Endothelial cell of umbilical vein (primary cell): ENCODE data around the gene MIX23. TPM values are rescaled to one million over a fixed set of nuclear protein-coding genes. Genes with fewer than 3 reads are reported as not detected.

Source experiments
- BruUV-seq: library from RNA; stranded (reverse); fragments of 400-500 nt; replicated peaks from 2 replicates; lab custom pipeline; 2021; lab: Mats Ljungman, UMichigan
- CTCF ChIA-PET: fragments of 300-600, 350-600 bp; sonication (Branson Sonifier 250); formaldehyde crosslinking; loops from one replicate; lab custom pipeline; 2021; ENCODE audit warnings: antibody characterized with exemption, inconsistent platforms; lab: Charles Lee
- POLR2A ChIA-PET: fragments of 300-600, 350-600 bp; sonication (Branson Sonifier 250); formaldehyde crosslinking; loops from one replicate; lab custom pipeline; 2021; ENCODE audit warnings: antibody characterized with exemption, inconsistent platforms; lab: Charles Lee
- DNase-seq: peaks from one replicate; pipeline ENCODE4 v3.0.0-alpha.2; 2011; ENCODE audit warnings: low read depth, low spot score
- FAIRE-seq: peaks from 2 replicates; lab custom pipeline; 2011; peaks lifted over from hg19 to GRCh38; lab: Jason Lieb, UNC
- H2AFZ ChIP-seq: 2 replicates; pipeline ENCODE4 v1.6.0; 2012; ENCODE audit warnings: low read depth, low read length, control low read depth, inconsistent platforms
- H3K27ac ChIP-seq: 2 replicates; pipeline ENCODE4 v1.5.1; 2011; ENCODE audit warnings: low read depth, mild to moderate bottlenecking, control low read depth, low read length, moderate library complexity; ENCODE audit not compliant: insufficient read depth
- H3K27me3 ChIP-seq, 2 experiments: 2 replicates each; pipeline versions ENCODE4 v1.6.0 to v1.6.1; 2011; ENCODE audit warnings: low read length in 2 of 2, mixed read lengths in 1 of 2; ENCODE audit not compliant: control insufficient read depth in 2 of 2, insufficient read depth in 2 of 2
- H3K36me3 ChIP-seq, 2 experiments: 2 replicates in 1 of 2; 3 replicates in 1 of 2; pipeline ENCODE4 v1.5.1; 2011; ENCODE audit warnings: low read length in 2 of 2, mild to moderate bottlenecking in 1 of 2, moderate library complexity in 1 of 2; ENCODE audit not compliant: control insufficient read depth in 2 of 2, insufficient read depth in 2 of 2; ENCODE audit errors: extremely low read depth in 1 of 2
- H3K4me1 ChIP-seq: 3 replicates; pipeline ENCODE4 v1.5.1; 2011; ENCODE audit warnings: mild to moderate bottlenecking, low read length; ENCODE audit not compliant: control insufficient read depth, insufficient read depth; ENCODE audit errors: extremely low read depth
- H3K4me2 ChIP-seq: 2 replicates; pipeline ENCODE4 v1.6.1; 2011; ENCODE audit warnings: low read length, control low read depth, mixed read lengths; ENCODE audit not compliant: insufficient read depth
- H3K4me3 ChIP-seq, 3 experiments: fragments of 200-600 bp in 1 of 3; sonication (generic), shearing (Covaris generic) in 1 of 3; replicated peaks in 1 of 3; 2 replicates each; pipeline ENCODE4 v1.5.1; 2011 to 2016; ENCODE audit warnings: control low read depth in 3 of 3, low read length in 3 of 3, mild to moderate bottlenecking in 2 of 3, inconsistent platforms in 1 of 3, low read depth in 1 of 3, moderate library complexity in 1 of 3; ENCODE audit not compliant: insufficient read depth in 1 of 3
- H3K79me2 ChIP-seq: 2 replicates; pipeline ENCODE4 v1.6.0; 2012; ENCODE audit warnings: low read length, inconsistent platforms; ENCODE audit not compliant: control insufficient read depth, insufficient read depth
- H3K9ac ChIP-seq: replicated peaks from 2 replicates; pipeline ENCODE3; 2011; ENCODE audit warnings: low read length, control low read depth; ENCODE audit not compliant: insufficient read depth; ENCODE audit errors: extremely low read depth
- H3K9me1 ChIP-seq: replicated peaks from 3 replicates; pipeline ENCODE4 v1.6.0; 2011; ENCODE audit warnings: mild to moderate bottlenecking, low read length; ENCODE audit not compliant: control insufficient read depth, insufficient read depth; ENCODE audit errors: extremely low read depth
- H3K9me3 ChIP-seq: replicated peaks from 2 replicates; pipeline ENCODE4 v1.5.1; 2012; ENCODE audit warnings: low read length, inconsistent platforms; ENCODE audit not compliant: control insufficient read depth, insufficient read depth
- H4K20me1 ChIP-seq: replicated peaks from 2 replicates; pipeline ENCODE3; 2011; ENCODE audit warnings: mild to moderate bottlenecking, low read length; ENCODE audit not compliant: control insufficient read depth, insufficient read depth; ENCODE audit errors: extremely low read depth
- CTCF ChIP-seq, 2 donors: IDR thresholded peaks; 1 replicate in 1 of 2; 2 replicates in 1 of 2; pipeline ENCODE4 v1.5.1; 2011; ENCODE audit warnings: low read length in 2 of 2, mild to moderate bottlenecking in 2 of 2, moderate library complexity in 2 of 2, control low read depth in 1 of 2, inconsistent platforms in 1 of 2, low read depth in 1 of 2; ENCODE audit not compliant: insufficient read depth in 1 of 2; ENCODE audit errors: extremely low read depth in 1 of 2
- EZH2 ChIP-seq: IDR thresholded peaks from 2 replicates; pipeline ENCODE4 v1.6.1; 2012; ENCODE audit warnings: borderline replicate concordance, low read depth, mild to moderate bottlenecking, moderate library complexity, low read length, inconsistent platforms; ENCODE audit not compliant: severe bottlenecking
- FOS ChIP-seq: IDR thresholded peaks from 2 replicates; pipeline ENCODE4 v1.6.1; 2011; ENCODE audit warnings: mild to moderate bottlenecking, low read length, moderate library complexity, borderline replicate concordance; ENCODE audit not compliant: insufficient read depth
- GATA2 ChIP-seq: IDR thresholded peaks from 2 replicates; pipeline ENCODE4 v1.7.0; 2011; ENCODE audit warnings: low read depth, mild to moderate bottlenecking, moderate library complexity, mixed read lengths, low read length; ENCODE audit not compliant: insufficient read length, insufficient read depth
- JUN ChIP-seq: IDR thresholded peaks from 2 replicates; pipeline ENCODE4 v1.6.1; 2011; ENCODE audit warnings: borderline replicate concordance, low read depth; ENCODE audit not compliant: insufficient read length, insufficient read depth
- MYC ChIP-seq: IDR thresholded peaks from one replicate; pipeline ENCODE4 v1.6.1; 2011; ENCODE audit warnings: mild to moderate bottlenecking, low read depth, low read length
- POLR2A ChIP-seq: IDR thresholded peaks from 2 replicates; pipeline ENCODE4 v1.6.1; 2012; ENCODE audit warnings: low read depth, mild to moderate bottlenecking, control low read depth, low read length
- POLR2AphosphoS5 ChIP-seq: IDR thresholded peaks from 2 replicates; pipeline ENCODE4 v1.6.1; 2012; ENCODE audit warnings: low read depth, mild to moderate bottlenecking, control low read depth, low read length, moderate library complexity; ENCODE audit not compliant: insufficient read depth
- dilution Hi-C: fragments of 300-500 bp; cut with MboI; formaldehyde crosslinking; loops from one replicate; pipeline ENCODE4 v1.15.0; 2019; ENCODE audit warnings: low sequenced_read_pairs; ENCODE audit not compliant: extremely low pct_ligation_motif_present
- intact Hi-C: fragments of 100-400 bp; cut with micrococcal nuclease; formaldehyde crosslinking; loops from one replicate; pipeline ENCODE4 v1.10.0; 2022
- polyA plus RNA-seq, 4 experiments: library from polyadenylated mRNA; depleted of rRNA in 3 of 4; stranded (reverse) in 3 of 4; unstranded in 1 of 4; fragments of >200 nt; gene quantifications; 2 replicates each; pipeline versions ENCODE4 v1.2.1 to v1.2.3, GENCODE V29; 2011 to 2012; ENCODE audit warnings: missing spikeins in 1 of 4
- total RNA-seq: library from RNA; stranded (reverse); gene quantifications from 2 replicates; pipeline ENCODE4 v1.2.3, GENCODE V29; 2021
- TF ChIP-seq, protein P1 (sequence below): IDR thresholded peaks from 2 replicates; pipeline ENCODE4 v1.6.1; 2011; ENCODE audit not compliant: insufficient read depth, insufficient read length

Gene MIX23
- total and polyA plus RNA-seq, 2 donors (not counting 3 experiments of a cell fraction or from before 2014, with no cell fraction given), result 4.5 to 53.5 TPM

GRCh38 chr3:122331886-122332285 is 51.1 kb downstream of the MIX23 start:
- TF ChIP-seq JUN (no peak), POLR2A (no peak), GATA2 (no peak), MYC (no peak), POLR2AphosphoS5 (no peak), CTCF (IDR thresholded peaks at IDR 0.05; ENCODE audit: extremely low read depth in 1 of 2, insufficient read depth in 1 of 2, low read depth in 1 of 2, low read length in 2 of 2) (no peak), FOS (no peak), EZH2 (no peak)
- TF ChIP-seq, protein P1, sequence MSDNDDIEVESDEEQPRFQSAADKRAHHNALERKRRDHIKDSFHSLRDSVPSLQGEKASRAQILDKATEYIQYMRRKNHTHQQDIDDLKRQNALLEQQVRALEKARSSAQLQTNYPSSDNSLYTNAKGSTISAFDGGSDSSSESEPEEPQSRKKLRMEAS, result no peak
- Histone ChIP-seq H3K79me2 (no peaks in the 10 kb centered on the region), H3K9me3 (no peaks in the 10 kb centered on the region), H3K27ac (no peak overlapping the region), H3K9me1 (no peaks in the 10 kb centered on the region), H3K4me2 (no peak overlapping the region), H2AFZ (no peak overlapping the region), H3K36me3 (no peaks in the 10 kb centered on the region), H3K9ac (no peak overlapping the region), H3K4me3 (no peak overlapping the region), H3K4me1 (no peaks in the 10 kb centered on the region), H3K27me3 (peaks cover 0 to 3% of the 10 kb centered on the region in 2 experiments), H4K20me1 (no peaks in the 10 kb centered on the region)
- dilution Hi-C loops, result no loop called here
- intact Hi-C loops, result no loop called here
- ChIA-PET POLR2A (no interaction called here), CTCF (no interaction called here)
- FAIRE-seq (no peak), DNase-seq (no peak)
- no TSS peak for BruUV-seq
